ENCODE results near the gene DHX57.

- TF ChIP-seq, protein P1, sequence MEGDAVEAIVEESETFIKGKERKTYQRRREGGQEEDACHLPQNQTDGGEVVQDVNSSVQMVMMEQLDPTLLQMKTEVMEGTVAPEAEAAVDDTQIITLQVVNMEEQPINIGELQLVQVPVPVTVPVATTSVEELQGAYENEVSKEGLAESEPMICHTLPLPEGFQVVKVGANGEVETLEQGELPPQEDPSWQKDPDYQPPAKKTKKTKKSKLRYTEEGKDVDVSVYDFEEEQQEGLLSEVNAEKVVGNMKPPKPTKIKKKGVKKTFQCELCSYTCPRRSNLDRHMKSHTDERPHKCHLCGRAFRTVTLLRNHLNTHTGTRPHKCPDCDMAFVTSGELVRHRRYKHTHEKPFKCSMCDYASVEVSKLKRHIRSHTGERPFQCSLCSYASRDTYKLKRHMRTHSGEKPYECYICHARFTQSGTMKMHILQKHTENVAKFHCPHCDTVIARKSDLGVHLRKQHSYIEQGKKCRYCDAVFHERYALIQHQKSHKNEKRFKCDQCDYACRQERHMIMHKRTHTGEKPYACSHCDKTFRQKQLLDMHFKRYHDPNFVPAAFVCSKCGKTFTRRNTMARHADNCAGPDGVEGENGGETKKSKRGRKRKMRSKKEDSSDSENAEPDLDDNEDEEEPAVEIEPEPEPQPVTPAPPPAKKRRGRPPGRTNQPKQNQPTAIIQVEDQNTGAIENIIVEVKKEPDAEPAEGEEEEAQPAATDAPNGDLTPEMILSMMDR (IDR thresholded peaks at IDR 0.05; ENCODE audit: insufficient read depth, low read depth, low read length), result no peak
- no peak for TF ChIP-seq EZH2 (IDR thresholded peaks at IDR 0.05; ENCODE audit: insufficient read depth, low read length)
These were observed 2.0 kb downstream of the DHX57 start for GRCh38 chr2:38873763-38874162.

Measured in astrocyte (in vitro differentiated cells and primary cell).